GM18873 (cell line): Measurements from ENCODE around the gene TEKTIP1.

Experiments used
- ATAC-seq: cut with Tn5 transposase; IDR thresholded peaks from one replicate; pipeline ENCODE4 v1.9.1; 2021; ENCODE audit warnings: mild to moderate bottlenecking, moderate library complexity, moderate number of reproducible peaks; ENCODE audit not compliant: unreplicated experiment, low FRiP score

Gene TEKTIP1

GRCh38 chr19:3535981-3536380, 3.0 kb upstream of the TEKTIP1 start:
- ATAC-seq = no peak

GRCh38 chr19:3536429-3537100, 2.4 kb upstream of the TEKTIP1 start:
- no peak for ATAC-seq

- ATAC-seq = no peak
Measured at GRCh38 chr19:3537101-3537437, 1.9 kb upstream of the TEKTIP1 start.

- no peak for ATAC-seq
Measured at GRCh38 chr19:3537438-3538240, 1.3 kb upstream of the TEKTIP1 start.

GRCh38 chr19:3538258-3538929, 580 bp upstream of the TEKTIP1 start:
- no peak for ATAC-seq

- ATAC-seq = no peak
Measured at GRCh38 chr19:3539756-3540118, 763 bp downstream of the TEKTIP1 start.

- no peak for ATAC-seq
Measured at GRCh38 chr19:3543150-3544057, 4.4 kb downstream of the TEKTIP1 start.

GRCh38 chr19:3544058-3544376, 5.0 kb downstream of the TEKTIP1 start:
- ATAC-seq = no peak

- no peak for ATAC-seq
Measured at GRCh38 chr19:3544742-3545668, 6.0 kb downstream of the TEKTIP1 start.

GRCh38 chr19:3545669-3546034, 6.7 kb downstream of the TEKTIP1 start:
- no peak for ATAC-seq

GRCh38 chr19:3546119-3546518, 7.1 kb downstream of the TEKTIP1 start:
- no peak for ATAC-seq

- ATAC-seq = no peak
Measured at GRCh38 chr19:3547301-3547731, 8.3 kb downstream of the TEKTIP1 start.

GRCh38 chr19:3547767-3548282, 8.9 kb downstream of the TEKTIP1 start:
- no peak for ATAC-seq

- ATAC-seq = no peak
Measured at GRCh38 chr19:3548606-3549005, 9.6 kb downstream of the TEKTIP1 start.

- ATAC-seq = no peak
Measured at GRCh38 chr19:3549816-3550215, 10.8 kb downstream of the TEKTIP1 start.

- no peak for ATAC-seq
Measured at GRCh38 chr19:3550947-3551791, 12.2 kb downstream of the TEKTIP1 start.

GRCh38 chr19:3551792-3552095, 12.8 kb downstream of the TEKTIP1 start:
- no peak for ATAC-seq

- ATAC-seq = no peak
Measured at GRCh38 chr19:3554254-3555083, 15.5 kb downstream of the TEKTIP1 start.
